Neuronal stem cell (in vitro differentiated cells): ENCODE measurements around the gene SLK.

Source experiments
- DNase-seq: peaks from one replicate; pipeline ENCODE4 v3.0.0-alpha.2; 2013; ENCODE audit warnings: low spot score
- H2AFZ ChIP-seq: one replicate; pipeline ENCODE4 v1.6.1; 2013; ENCODE audit warnings: mild to moderate bottlenecking, low read length, inconsistent platforms
- H2AK5ac ChIP-seq: 2 replicates; pipeline ENCODE4 v1.6.1; 2013; ENCODE audit warnings: low read depth, mild to moderate bottlenecking, inconsistent platforms, low read length, moderate library complexity, mixed read lengths
- H2BK120ac ChIP-seq: 2 replicates; pipeline ENCODE4 v1.6.1; 2013; ENCODE audit warnings: low read depth, mild to moderate bottlenecking, inconsistent platforms, low read length, moderate library complexity, mixed read lengths
- H2BK12ac ChIP-seq: one replicate; pipeline ENCODE4 v1.6.1; 2013; ENCODE audit warnings: low read length, inconsistent platforms
- H2BK15ac ChIP-seq: 2 replicates; pipeline ENCODE4 v1.6.1; 2013; ENCODE audit warnings: mild to moderate bottlenecking, low read length, inconsistent platforms, mixed read lengths
- H2BK5ac ChIP-seq: one replicate; pipeline ENCODE4 v1.6.1; 2013; ENCODE audit warnings: inconsistent platforms, mild to moderate bottlenecking, low read length, moderate library complexity
- H3K14ac ChIP-seq: one replicate; pipeline ENCODE4 v1.6.1; 2013; ENCODE audit warnings: low read length, inconsistent platforms
- H3K18ac ChIP-seq: 2 replicates; pipeline ENCODE4 v1.6.1; 2013; ENCODE audit warnings: low read length, inconsistent platforms
- H3K23ac ChIP-seq: 2 replicates; pipeline ENCODE4 v1.6.1; 2013; ENCODE audit warnings: low read depth, mild to moderate bottlenecking, mixed read lengths, low read length, inconsistent platforms; ENCODE audit not compliant: poor library complexity
- H3K27ac ChIP-seq: replicated peaks from 3 replicates; pipeline ENCODE4 v1.5.1; 2013; ENCODE audit warnings: low read length, inconsistent platforms
- H3K27me3 ChIP-seq, 3 experiments: 2 replicates each; pipeline ENCODE4 v1.6.1; 2013; ENCODE audit warnings: low read length in 3 of 3, mild to moderate bottlenecking in 2 of 3, inconsistent platforms in 1 of 3, low read depth in 1 of 3, mixed read lengths in 1 of 3, moderate library complexity in 1 of 3; ENCODE audit not compliant: control insufficient read depth in 3 of 3, insufficient read depth in 3 of 3
- H3K36me3 ChIP-seq, 2 donors: replicated peaks in 1 of 2; 2 replicates each; pipeline ENCODE4 v1.6.1; 2013; ENCODE audit warnings: low read length in 2 of 2; ENCODE audit not compliant: control insufficient read depth in 2 of 2, insufficient read depth in 2 of 2
- H3K4ac ChIP-seq: 2 replicates; pipeline ENCODE4 v1.6.1; 2013; ENCODE audit warnings: inconsistent platforms, mild to moderate bottlenecking, low read length, moderate library complexity
- H3K4me1 ChIP-seq, 2 donors: 1 replicate in 1 of 2; 2 replicates in 1 of 2; pipeline ENCODE4 v1.6.1; 2013; ENCODE audit warnings: low read length in 2 of 2, low read depth in 1 of 2; ENCODE audit not compliant: control insufficient read depth in 2 of 2, insufficient read depth in 1 of 2
- H3K4me2 ChIP-seq: one replicate; pipeline ENCODE4 v1.6.1; 2013; ENCODE audit warnings: mild to moderate bottlenecking, low read length, inconsistent platforms; ENCODE audit not compliant: insufficient read depth, poor library complexity, severe bottlenecking
- H3K4me3 ChIP-seq, 2 donors: 2 replicates each; pipeline ENCODE4 v1.5.1; 2013; ENCODE audit warnings: low read length in 2 of 2, mild to moderate bottlenecking in 2 of 2, inconsistent platforms in 1 of 2, moderate library complexity in 1 of 2
- H3K79me1 ChIP-seq: one replicate; pipeline ENCODE4 v1.6.1; 2013; ENCODE audit warnings: low read depth, mild to moderate bottlenecking, inconsistent platforms, low read length, moderate library complexity
- H3K9ac ChIP-seq: one replicate; pipeline ENCODE4 v1.6.1; 2013; ENCODE audit warnings: mild to moderate bottlenecking, low read depth, low read length, inconsistent platforms; ENCODE audit not compliant: poor library complexity
- H3K9me3 ChIP-seq, 2 donors: replicated peaks in 1 of 2; 2 replicates each; pipeline versions ENCODE3 to v1.6.1; 2013; ENCODE audit warnings: low read length in 2 of 2, mild to moderate bottlenecking in 2 of 2, inconsistent platforms in 1 of 2, low read depth in 1 of 2, mixed read lengths in 1 of 2, moderate library complexity in 1 of 2; ENCODE audit not compliant: control insufficient read depth in 2 of 2, insufficient read depth in 1 of 2
- H4K8ac ChIP-seq: one replicate; pipeline ENCODE4 v1.6.1; 2013; ENCODE audit warnings: low read depth, mild to moderate bottlenecking, inconsistent platforms, low read length, moderate library complexity
- H4K91ac ChIP-seq: one replicate; pipeline ENCODE4 v1.6.1; 2013; ENCODE audit warnings: low read length, low read depth, mild to moderate bottlenecking, inconsistent platforms; ENCODE audit not compliant: poor library complexity
- WGBS, 2 donors: extraction: QIAGEN DNeasy Blood & Tissue Kit; methylation state at CpG; one replicate each; pipeline ENCODE4 v1.1.7; 2013; ENCODE audit warnings: missing lambda C conversion rate in 2 of 2, mixed read lengths in 1 of 2; ENCODE audit not compliant: insufficient read length in 2 of 2, insufficient replicate concordance in 1 of 2; ENCODE audit errors: extremely low coverage in 2 of 2; 5-methylcytosine and 5-hydroxymethylcytosine counted together

Gene SLK

GRCh38 chr10:104002911-104003310, 36.0 kb downstream of the SLK start:
- Histone ChIP-seq H3K4me1 (no peaks in the 10 kb centered on the region), H3K79me1 (no peaks in the 10 kb centered on the region), H2BK15ac (no peak overlapping the region), H3K4me2 (no peak overlapping the region), H3K9ac (no peak overlapping the region), H4K8ac (no peak overlapping the region), H2AFZ (no peak overlapping the region), H2BK12ac (no peak overlapping the region), H3K14ac (no peak overlapping the region), H2BK120ac (no peak overlapping the region), H3K4ac (no peak overlapping the region), H3K9me3 (no peaks in the 10 kb centered on the region), H2BK5ac (no peak overlapping the region), H3K27ac (no peak overlapping the region), H3K23ac (no peak overlapping the region), H2AK5ac (no peak overlapping the region), H3K36me3 (peaks cover 4 to 95% of the 10 kb centered on the region in 2 donors), H4K91ac (no peak overlapping the region), H3K27me3 (no peaks in the 10 kb centered on the region), H3K18ac (no peak overlapping the region), H3K4me3 (no peak overlapping the region)
- no CpG with 5 or more reads among the region's 1 CpG for WGBS, 2 donors
- no peak for DNase-seq

DNA sequence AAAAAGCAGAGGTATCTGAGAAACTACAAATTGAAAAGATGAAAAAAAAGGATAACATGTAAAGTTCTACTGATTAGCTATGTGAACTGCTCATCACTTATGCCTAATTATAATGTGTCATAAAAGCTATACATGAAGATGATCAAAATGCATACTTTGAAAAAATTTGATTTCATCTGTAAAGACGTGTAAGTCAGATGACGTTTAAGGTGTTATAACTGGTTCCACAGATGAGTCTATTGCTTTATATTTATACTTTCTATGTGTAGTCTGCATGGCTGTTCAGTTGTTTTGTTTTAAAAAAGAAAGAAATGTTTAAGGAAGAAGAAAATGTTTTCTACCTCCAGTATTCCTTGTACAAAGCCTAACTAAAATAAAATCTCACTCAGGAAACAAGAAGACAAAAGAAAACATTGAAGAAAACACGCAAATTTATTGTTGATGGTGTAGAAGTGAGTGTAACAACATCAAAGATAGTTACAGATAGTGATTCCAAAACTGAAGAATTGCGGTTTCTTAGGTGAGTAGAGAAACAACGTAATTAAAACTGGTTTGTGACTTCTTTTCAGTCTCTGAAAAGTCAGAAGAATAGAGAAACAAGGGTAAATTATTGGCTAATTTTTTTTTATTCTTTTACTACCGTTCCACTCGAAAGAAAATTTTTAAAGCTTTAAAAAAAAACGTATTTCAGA, 38.4 kb downstream of the SLK start:
- no peaks in the 10 kb centered on the region for H3K27me3 ChIP-seq
- no peak overlapping the region for H4K8ac ChIP-seq
- H4K91ac ChIP-seq, result no peak overlapping the region
- H2AFZ ChIP-seq, result no peak overlapping the region
- H3K14ac ChIP-seq, result no peak overlapping the region
- H3K9ac ChIP-seq, result no peak overlapping the region
- no peak overlapping the region for H2BK12ac ChIP-seq
- no peak overlapping the region for H3K27ac ChIP-seq
- H2BK120ac ChIP-seq, result no peak overlapping the region
- no peak overlapping the region for H3K23ac ChIP-seq
- H3K9me3 ChIP-seq, result no peaks in the 10 kb centered on the region
- H2BK5ac ChIP-seq, result no peak overlapping the region
- no peak overlapping the region for H2AK5ac ChIP-seq
- H3K18ac ChIP-seq, result no peak overlapping the region
- no peak for DNase-seq
- no peak overlapping the region for H2BK15ac ChIP-seq
- no peaks in the 10 kb centered on the region for H3K79me1 ChIP-seq
- no peak overlapping the region for H3K4ac ChIP-seq
- no CpG with 5 or more reads among the region's 8 CpGs for WGBS, 2 donors
- H3K4me2 ChIP-seq, result no peak overlapping the region
- no peaks in the 10 kb centered on the region for H3K4me1 ChIP-seq
- peaks cover 6 to 94% of the 10 kb centered on the region in 2 donors for H3K36me3 ChIP-seq
- H3K4me3 ChIP-seq, result no peak overlapping the region

GRCh38 chr10:104011904-104012303, 45.0 kb downstream of the SLK start:
- Histone ChIP-seq H3K27ac (no peak overlapping the region), H3K9ac (no peak overlapping the region), H3K4ac (no peak overlapping the region), H3K4me3 (no peak overlapping the region), H3K23ac (no peak overlapping the region), H2BK5ac (no peak overlapping the region), H3K4me2 (no peak overlapping the region), H4K8ac (no peak overlapping the region), H3K36me3 (peaks cover 1 to 69% of the 10 kb centered on the region in 2 donors), H2AK5ac (no peak overlapping the region), H3K4me1 (no peaks in the 10 kb centered on the region), H2AFZ (no peak overlapping the region), H4K91ac (no peak overlapping the region), H2BK120ac (no peak overlapping the region), H3K79me1 (no peaks in the 10 kb centered on the region), H2BK15ac (no peak overlapping the region), H3K27me3 (no peaks in the 10 kb centered on the region), H2BK12ac (no peak overlapping the region), H3K18ac (no peak overlapping the region), H3K9me3 (peaks cover 0 to 7% of the 10 kb centered on the region in 2 donors), H3K14ac (no peak overlapping the region)
- no CpG with 5 or more reads among the region's 2 CpGs for WGBS, 2 donors
- no peak for DNase-seq

- Histone ChIP-seq H3K36me3 (peaks cover 0 to 72% of the 10 kb centered on the region in 2 donors), H2AK5ac (no peak overlapping the region), H3K79me1 (no peaks in the 10 kb centered on the region), H2BK5ac (no peak overlapping the region), H3K4me2 (no peak overlapping the region), H2BK15ac (no peak overlapping the region), H4K8ac (no peak overlapping the region), H3K4ac (no peak overlapping the region), H3K9ac (no peak overlapping the region), H3K27me3 (no peaks in the 10 kb centered on the region), H3K14ac (no peak overlapping the region), H2AFZ (no peak overlapping the region), H3K4me3 (no peak overlapping the region), H3K4me1 (no peaks in the 10 kb centered on the region), H3K27ac (no peak overlapping the region), H3K18ac (no peak overlapping the region), H2BK12ac (no peak overlapping the region), H3K9me3 (peaks cover 0 to 7% of the 10 kb centered on the region in 2 donors), H2BK120ac (no peak overlapping the region), H4K91ac (no peak overlapping the region), H3K23ac (no peak overlapping the region)
- no peak for DNase-seq
- WGBS, 2 donors, result no CpG with 5 or more reads among the region's 4 CpGs
Measured at GRCh38 chr10:104013489-104013888, 46.5 kb downstream of the SLK start.
